Left cardiac atrium (tissue), 4 donors: ENCODE measurements around the gene HAUS6. TPM values are rescaled to one million over a fixed set of nuclear protein-coding genes. Genes with fewer than 3 reads are reported as not detected.
"Not testable (repeated sequence)": the region's sequence is repeated elsewhere in the genome, so short reads cannot be mapped to it uniquely, and the experiment has no call there.

Experiments
- ATAC-seq, 2 donors: fragments of 200-7000 bp; cut with Tn5 transposase; one replicate each; pipeline ENCODE4 v1.9.1; 2020; ENCODE audit warnings: mild to moderate bottlenecking in 2 of 2, moderate library complexity in 2 of 2
- DNase-seq: peaks from one replicate; pipeline ENCODE4 v3.0.0-alpha.2; 2020
- intact Hi-C, 2 donors: fragments of 100-400 bp; cut with DNase I; formaldehyde crosslinking; loops; one replicate each; pipeline versions ENCODE4 v1.14.1 to v1.15.1; 2022 to 2023
- total RNA-seq, 2 donors: library from RNA; stranded (reverse); fragmentation: NEBNext Ultra II Directional; extraction: Animal tissue kit (Norgen Biotek cat#: 25700); gene quantifications; one replicate each; pipeline ENCODE4 v1.2.1, GENCODE V29; 2021
- donor health status: DM: no; HTN: yes; CAD: no.
- donor health status: DM: no; HTN: yes; CAD: no; lungs with severe emphysema.
- donor health status: DM: yes; HTN: yes; CAD: no.
- donor health status: Dilated cardiomyopathy.

HAUS6 gene
- total RNA-seq, 2 donors from 2014 or later: 6.8 to 11.7 TPM

DNA sequence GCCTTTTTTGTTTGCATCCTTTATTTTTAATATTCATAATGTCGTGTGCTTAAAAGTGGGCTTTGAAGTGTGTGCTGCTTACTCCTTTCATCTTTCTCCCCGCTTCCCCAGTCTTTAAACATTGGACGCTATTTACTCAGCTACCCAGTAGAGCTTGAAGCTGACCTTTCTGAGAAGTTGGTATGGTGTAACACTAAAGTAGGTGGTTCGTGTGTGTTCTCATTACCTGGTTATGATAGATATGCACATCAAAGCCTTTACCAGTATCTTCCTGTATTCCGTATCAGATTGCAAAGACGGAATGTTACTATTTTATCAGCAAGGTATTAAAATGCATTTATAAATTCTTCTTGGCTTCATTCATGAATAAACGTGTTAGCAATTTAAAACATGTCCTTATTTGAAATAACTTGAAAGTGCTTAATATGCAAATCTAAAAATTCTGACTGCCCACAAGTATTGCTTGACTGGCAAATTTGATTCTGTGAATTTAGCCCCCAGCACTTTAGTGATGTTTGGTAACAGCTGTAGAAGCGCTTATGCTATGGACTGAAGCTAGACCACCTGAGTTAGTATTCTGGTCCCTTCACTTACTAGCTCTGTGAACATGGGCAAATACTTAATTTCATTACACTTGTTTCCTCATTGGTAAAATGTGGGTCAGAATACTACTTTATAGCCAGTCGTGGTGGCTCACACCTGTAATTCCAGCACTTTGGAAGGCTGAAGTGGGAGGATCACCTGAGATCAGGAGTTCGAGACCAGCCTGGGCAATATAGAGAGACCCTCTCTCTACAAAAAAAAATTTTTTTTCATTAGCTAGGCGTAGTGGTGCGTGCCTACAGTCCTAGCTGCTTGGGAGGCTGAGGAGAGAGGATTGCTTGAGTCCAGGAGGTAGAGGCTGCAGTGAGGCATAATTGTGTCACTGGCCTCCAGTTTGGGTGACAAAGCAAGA lies 51.8 kb downstream of the HAUS6 start:
- DNase-seq: no peak
- no peak for ATAC-seq
- intact Hi-C loops: loop anchor here in 1 of 2 donors (5.0 kb wide), 1 partner anchor 326 kb away; no protein-coding TSS in a partner anchor

DNA sequence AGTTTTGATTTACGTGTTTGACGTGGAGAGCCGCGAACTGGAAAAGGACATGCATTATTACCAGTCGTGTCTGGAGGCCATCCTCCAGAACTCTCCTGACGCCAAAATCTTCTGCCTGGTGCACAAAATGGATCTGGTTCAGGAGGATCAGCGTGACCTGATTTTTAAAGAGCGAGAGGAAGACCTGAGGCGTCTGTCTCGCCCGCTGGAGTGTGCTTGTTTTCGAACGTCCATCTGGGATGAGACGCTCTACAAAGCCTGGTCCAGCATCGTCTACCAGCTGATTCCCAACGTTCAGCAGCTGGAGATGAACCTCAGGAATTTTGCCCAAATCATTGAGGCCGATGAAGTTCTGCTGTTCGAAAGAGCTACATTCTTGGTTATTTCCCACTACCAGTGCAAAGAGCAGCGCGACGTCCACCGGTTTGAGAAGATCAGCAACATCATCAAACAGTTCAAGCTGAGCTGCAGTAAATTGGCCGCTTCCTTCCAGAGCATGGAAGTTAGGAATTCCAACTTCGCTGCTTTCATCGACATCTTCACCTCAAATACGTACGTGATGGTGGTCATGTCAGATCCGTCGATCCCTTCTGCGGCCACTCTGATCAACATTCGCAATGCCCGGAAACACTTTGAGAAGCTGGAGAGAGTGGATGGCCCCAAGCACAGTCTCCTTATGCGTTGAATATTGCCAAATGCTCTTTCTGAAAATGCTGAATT lies 52.6 kb downstream of the HAUS6 start:
- peak; percentile 2 to 16 for ATAC-seq
- DNase-seq: no peak
- intact Hi-C loops: loop anchor here in 1 of 2 donors (2.0 to 5.0 kb wide), 3 partner anchors 123 to 407 kb away; no protein-coding TSS in a partner anchor

DNA sequence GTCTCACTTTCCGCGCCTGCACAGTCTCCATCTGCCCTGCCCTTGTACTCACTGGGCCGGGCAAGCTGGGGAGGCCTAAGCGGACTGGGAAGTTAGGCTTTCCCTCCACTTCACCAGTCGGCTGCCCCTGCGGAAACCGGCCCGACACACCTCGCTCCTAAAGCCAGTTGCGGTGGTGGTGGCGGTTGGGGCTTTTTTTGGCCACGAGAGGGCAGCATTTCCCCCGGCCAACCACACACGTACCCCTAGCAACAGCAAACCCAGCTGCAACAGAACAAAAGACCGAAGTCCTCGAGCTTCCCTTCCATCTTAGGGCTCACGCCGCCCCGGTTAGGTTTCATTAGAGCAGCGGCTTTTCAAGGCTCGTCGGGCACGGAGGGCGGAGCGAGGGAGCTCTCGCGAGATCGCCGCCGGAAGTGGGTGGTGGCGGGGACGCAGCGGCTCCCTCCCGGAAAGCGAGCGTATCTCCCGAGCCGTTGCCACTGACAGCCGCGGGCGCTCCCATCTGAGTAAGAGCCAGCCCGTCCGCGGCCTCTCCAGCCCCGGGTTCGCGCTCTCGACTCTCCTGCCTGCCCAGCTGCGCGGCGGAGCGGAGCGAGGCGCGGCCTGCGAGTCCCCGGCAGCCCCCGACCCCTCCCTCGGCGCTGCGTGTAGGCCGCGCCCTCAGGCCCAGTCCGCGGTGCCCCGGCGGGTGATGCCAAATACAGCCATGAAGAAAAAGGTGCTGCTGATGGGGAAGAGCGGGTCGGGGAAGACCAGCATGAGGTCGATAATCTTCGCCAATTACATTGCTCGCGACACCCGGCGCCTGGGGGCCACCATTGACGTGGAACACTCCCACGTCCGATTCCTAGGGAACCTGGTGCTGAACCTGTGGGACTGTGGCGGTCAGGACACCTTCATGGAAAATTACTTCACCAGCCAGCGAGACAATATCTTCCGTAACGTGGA lies 53.5 kb downstream of the HAUS6 start, which contains the start of gene RRAGA:
Gene RRAGA, plus strand, starts transcription at position 462 of the 951 bp plus-strand sequence. Its CDS starts 233 bp downstream, at position 695.
- ATAC-seq (peak; percentile 96 to 97), DNase-seq (peak; percentile 94)
- intact Hi-C loops: loop anchor here in 1 of 2 donors (2.0 kb wide), 2 partner anchors 124 to 408 kb away; no protein-coding TSS in a partner anchor

DNA sequence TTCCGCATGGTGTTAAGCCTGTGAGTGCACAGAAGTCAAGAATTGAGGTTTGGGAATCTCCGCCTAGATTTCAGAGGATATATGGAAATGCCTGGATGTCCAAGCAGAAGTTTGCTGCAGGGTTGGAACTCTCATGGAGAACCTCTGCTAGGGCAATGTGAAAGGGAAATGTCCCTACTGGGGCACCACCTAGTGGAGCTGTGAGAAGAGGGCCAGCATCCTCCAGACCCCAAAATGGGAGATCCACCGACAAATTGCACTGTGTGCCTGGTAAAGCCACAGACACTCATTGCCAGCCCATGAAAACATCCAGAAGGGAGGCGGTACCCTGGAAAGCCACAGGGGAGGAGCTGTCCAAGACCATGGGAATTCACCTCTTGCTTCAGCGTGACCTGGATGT lies 66.1 kb downstream of the HAUS6 start:
- ATAC-seq: no peak
- intact Hi-C loops: no loop called here

DNA sequence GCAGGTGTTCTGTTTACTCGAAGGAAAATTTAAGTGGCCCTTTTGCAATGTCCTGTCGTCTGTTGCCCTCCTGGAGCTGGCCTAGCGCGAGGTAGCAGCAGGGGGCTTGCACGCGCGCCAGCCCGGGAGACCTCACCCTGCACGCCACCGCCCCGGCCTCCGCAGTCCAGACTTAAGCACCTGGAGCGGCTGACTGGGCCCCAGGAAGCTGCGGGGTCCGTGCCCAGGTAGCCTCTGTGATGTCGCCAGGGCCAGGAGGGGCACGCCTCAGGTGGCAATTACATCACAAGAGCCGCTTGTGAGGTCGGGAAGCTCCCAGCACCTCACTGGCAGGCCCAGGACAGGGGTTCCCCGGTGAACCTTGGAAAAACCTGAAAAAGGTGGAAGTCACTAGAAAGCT lies 69.7 kb downstream of the HAUS6 start, which contains the start of gene SAXO1:
Gene SAXO1, minus strand, starts transcription at position 195 of the 400 bp plus-strand sequence. CDS start 301 bp downstream, outside the sequence.
- intact Hi-C loops: no loop called here
- DNase-seq (no peak), ATAC-seq (no peak)

More for the DNA sequence above, 66.1 kb downstream of the HAUS6 start:
- no peak for DNase-seq

DNA sequence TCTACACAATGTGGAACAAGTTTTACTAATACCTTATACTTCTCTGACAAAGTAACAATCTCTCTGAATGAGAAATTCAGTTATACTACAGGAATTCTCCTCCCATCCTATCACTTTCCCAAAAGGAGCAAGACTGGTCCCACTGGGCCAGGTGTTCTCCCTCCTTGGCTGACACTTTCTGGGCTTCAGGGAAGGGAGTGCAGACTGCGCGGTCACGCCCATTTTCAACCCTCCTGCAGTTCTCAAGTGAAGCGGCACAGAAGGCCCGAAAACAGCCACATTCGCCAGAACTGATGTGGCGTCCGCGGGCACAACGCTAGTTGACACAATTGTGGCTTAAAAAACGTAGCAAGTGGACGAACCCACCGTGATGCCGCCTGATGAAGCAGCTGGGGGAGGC lies 70.3 kb downstream of the HAUS6 start:
- intact Hi-C loops: no loop called here
- ATAC-seq (peak in 1 of 2 donors; percentile 38), DNase-seq (no peak)

DNA sequence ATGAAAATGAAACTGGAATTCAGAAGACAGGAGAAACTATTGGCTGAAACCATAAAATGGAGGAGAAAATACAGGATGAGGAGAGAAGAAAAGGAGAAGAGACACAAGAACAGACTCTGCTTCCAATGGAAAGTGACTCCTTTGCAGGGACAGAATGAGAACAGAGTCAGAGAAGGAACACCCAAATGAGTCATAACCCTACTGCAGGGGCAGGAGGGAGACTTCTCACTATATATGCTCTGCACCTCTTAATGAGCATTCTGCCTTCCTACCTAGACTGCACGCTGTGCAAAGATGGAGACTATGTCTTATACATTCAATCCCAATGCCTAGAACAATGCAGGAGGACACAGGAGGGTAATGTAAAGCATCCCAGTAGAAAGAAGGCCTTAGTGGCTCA lies 71.8 kb downstream of the HAUS6 start:
- no peak for DNase-seq
- ATAC-seq: no peak
- intact Hi-C loops: no loop called here

DNA sequence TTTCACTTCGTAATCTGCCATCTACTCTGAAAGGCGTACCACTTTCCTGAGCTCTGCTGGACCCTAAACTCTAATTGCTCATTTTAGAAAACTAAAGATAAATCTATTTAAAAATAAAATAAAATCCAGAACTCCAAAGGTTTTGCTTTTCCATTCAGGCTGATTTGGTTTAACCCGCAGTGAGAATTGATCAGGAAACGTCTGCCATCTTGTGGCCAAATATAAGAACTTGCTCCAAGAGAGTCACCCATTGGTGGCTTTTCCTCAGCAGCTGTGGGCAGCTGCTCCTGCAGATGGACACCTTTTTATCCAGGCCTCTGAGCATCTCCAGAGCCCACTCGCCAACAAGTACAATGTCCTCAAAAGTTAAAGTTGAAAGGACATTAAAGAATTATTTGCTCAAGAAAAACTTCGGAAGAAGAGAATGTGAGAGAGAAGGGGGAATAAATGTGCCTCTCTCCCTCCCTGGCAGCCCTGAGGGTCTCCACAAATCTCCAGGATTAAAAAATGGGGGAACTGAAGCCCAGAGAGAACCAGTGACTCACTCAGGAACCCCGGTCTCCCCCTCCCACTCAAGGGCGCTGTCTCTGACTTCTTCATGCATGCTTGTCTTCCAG lies 73.8 kb downstream of the HAUS6 start:
- intact Hi-C loops: loop anchor here (2.0 to 10.0 kb wide), 4 partner anchors 594 to 1222 kb away; no protein-coding TSS in a partner anchor
- ATAC-seq: peak; percentile 66 to 70
- DNase-seq: no peak

DNA sequence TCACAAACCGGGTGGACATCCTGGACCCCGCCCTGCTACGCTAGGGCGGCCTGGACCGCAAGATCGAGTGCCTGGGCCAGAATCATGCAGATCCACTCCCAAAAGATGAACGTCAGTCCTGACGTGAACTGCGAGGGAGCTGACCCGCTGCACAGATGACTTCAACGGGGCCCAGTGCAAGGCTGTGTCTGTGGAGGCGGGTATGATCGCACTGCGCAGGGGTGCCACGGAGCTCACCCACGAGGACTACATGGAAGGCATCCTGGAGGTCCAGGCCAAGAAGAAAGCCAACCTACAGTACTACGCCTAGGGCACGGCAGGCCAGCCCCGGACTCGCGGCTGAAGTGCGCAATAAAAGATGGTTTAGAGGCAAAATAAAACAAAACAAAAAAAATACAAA lies 74.9 kb downstream of the HAUS6 start:
- intact Hi-C loops: loop anchor here (2.0 to 10.0 kb wide), 4 partner anchors 593 to 1221 kb away; no protein-coding TSS in a partner anchor
- ATAC-seq: no peak
- no peak for DNase-seq

DNA sequence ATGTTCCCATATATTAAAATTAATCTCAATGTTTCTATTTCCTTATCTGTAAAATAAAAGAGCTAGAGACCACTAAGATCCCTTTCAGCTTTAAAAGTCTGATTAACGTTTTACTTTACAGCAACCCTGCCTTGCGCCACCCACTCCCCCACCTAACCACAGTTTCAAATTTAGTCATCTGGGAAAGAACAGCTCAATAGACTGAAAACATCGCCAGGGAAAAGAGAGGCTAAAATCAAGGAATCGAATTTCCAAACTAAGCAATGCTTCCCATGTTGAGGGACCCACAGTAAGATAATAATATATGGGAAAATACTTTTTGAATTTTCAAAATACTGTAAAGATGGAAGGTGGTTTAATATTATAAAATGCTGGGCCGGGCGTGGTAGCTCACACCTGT lies 76.3 kb downstream of the HAUS6 start:
- ATAC-seq (no peak), DNase-seq (no peak)
- intact Hi-C loops: loop anchor here (5.0 to 10.0 kb wide), 3 partner anchors 592 to 1219 kb away; no protein-coding TSS in a partner anchor

DNA sequence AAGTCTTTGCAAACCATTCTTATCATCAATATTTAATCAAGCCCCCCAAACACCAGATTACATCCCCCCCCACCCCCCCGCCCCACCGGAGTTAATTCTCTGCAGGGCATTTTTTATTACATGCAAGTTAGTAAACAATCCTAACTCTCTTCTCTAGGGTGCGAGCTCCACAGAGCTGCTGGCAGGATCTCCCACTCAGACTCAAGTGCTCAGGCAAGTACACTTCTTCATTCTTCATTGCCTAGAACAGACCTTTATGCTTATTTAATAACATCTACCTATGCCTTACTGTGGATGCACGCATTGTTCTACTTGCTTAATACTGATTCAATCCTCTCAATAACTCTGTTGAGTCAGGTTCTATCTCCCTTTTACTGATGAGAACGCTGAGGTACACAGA lies 79.6 kb downstream of the HAUS6 start:
- intact Hi-C loops: loop anchor here (10.0 kb wide), 2 partner anchors 588 to 768 kb away; no protein-coding TSS in a partner anchor
- DNase-seq (no peak), ATAC-seq (no peak)

DNA sequence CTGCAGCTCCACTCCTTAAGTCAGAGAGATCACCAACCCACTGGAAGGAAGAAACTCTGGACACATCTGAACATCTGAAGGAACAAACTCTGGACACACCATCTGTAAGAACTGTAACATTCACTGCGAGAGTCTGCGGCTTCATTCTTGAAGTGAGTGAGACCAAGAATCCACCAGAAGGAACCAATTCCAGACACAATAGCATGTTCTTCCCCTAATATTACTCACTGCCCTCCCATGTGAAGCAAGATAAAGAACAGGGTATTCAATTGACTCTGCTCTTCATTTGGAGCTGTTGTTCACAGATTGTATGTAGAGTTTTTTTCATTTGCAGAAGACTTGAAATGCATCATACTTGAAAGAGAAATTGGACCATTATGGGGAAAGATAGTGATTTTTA lies 80.5 kb downstream of the HAUS6 start:
- intact Hi-C loops: loop anchor here (10.0 kb wide), 2 partner anchors 587 to 767 kb away; no protein-coding TSS in a partner anchor
- DNase-seq (no peak), ATAC-seq (no peak)

DNA sequence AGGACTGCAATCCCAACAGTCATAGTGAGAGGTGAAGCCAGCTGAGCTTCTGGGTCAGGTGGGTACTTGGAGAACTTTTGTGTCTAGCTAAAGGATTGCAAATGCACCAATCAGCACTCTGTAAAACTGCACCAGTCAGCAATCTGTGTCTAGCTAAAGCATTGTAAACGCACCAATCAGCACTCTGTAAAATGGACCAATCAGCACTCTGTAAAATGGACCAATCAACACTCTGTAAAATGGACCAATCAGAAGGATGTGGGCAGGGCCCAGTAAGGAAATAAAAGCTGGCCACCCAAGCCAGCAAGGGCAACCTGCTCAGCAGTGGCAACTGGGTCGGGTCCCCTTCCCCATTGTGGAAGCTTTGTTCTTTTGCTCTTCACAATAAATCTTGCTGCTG lies 81.1 kb downstream of the HAUS6 start:
- intact Hi-C loops: loop anchor here (10.0 kb wide), 2 partner anchors 587 to 767 kb away; no protein-coding TSS in a partner anchor
- not testable (repeated sequence) for DNase-seq, ATAC-seq

DNA sequence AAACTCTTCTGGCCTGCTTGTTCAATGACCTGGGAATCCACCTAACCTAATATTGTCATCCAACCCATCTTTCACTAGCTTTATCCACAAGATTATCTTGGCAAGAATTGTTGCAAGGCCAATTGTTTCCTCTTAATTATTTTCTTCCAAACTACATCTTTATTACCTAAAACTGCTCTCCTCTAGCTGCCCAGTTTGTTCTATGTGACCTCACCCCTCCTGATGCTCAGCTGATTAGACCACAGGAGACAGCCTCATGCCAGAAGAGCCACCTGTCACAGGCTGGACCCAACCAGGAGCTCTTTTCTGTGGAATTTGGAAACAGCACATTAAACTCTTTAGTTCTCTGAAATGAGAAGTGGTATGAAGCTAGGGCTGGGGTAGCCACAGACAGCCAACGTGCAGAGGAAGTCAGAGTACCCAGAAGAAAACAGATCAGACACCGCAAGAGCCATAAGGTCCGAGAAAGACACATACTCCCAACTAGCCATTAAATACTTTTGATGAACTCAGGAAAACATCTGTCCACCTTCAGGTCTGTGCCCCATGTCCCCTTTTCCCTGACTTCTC lies 81.7 kb downstream of the HAUS6 start:
- intact Hi-C loops: loop anchor here (10.0 kb wide), 2 partner anchors 586 to 766 kb away; no protein-coding TSS in a partner anchor
- no peak for DNase-seq
- no peak for ATAC-seq

DNA sequence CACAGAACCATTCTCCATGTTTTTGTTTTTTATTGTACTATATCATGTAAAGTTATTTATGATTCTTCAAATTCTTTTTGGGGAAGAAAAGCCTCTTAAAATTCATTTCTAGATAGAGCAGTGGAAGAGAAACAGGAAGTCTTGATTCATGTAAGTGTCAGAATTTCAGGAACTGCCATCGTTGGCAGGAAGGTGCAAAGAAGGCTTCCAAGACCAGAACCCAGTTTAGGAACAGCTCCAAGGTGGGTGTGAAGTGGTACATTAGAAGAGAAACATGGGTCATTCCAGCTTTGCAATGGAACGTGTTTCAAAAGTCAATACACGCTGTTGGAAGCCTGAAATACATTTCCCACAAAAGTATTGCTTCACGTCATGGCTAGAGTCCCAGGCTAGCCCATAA lies 84.5 kb downstream of the HAUS6 start:
- no peak for DNase-seq
- intact Hi-C loops: no loop called here

DNA sequence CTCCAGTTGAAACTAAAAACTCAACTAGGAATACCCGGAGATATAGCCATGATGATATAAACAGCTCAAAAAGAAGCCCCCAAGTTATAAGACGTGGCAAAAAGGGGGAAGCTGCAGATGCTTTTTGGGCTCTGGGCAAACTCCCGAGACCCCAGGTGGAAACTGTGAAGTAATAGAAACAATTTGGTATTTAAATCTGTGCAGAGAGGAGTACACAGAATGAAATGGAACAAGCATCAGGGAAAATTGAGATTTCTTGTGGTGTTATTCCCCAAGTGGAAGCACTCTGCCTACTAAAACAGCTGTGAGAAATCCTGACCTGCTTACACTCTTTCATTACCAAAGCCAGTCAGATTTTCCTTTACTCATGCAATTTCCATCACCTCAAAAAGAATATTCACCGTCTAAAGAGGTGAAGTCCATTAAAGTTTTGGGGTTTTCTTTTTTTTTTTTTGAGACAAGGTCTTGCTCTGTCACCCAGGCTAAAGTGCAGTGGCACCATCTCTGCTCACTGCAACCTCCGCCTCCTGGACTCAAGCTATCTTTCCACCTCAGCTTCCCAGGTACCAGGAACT lies 93.2 kb downstream of the HAUS6 start:
- DNase-seq (no peak), ATAC-seq (no peak)
- intact Hi-C loops: no loop called here

More for the DNA sequence above, 84.5 kb downstream of the HAUS6 start:
- no peak for ATAC-seq
